ENCODE data around the gene KRTAP22-1. TPM values are rescaled to one million over a fixed set of nuclear protein-coding genes. Genes with fewer than 3 reads are reported as not detected.

Gene KRTAP22-1
- total and polyA plus RNA-seq, 2 of the 4 experiments (the other 2 are of a cell fraction) = not detected

GRCh38 chr21:30620522-30620921 is 19.6 kb downstream of the KRTAP22-1 start, which contains the start of gene KRTAP20-4:
TSS of gene KRTAP20-4 (plus strand) at chr21:30620627.
- dilution Hi-C loops (cut with HindIII; ENCODE audit: low sequenced_read_pairs, unreplicated experiment) = no loop called here

More at GRCh38 chr21:30620522-30620921, 19.6 kb downstream of the KRTAP22-1 start, which contains the start of gene KRTAP20-4:
- no peak within 1 kb of the TSS for H2BK5ac ChIP-seq (ENCODE audit: low read depth, low read length, poor library complexity, severe bottlenecking)
- ChIA-PET CTCF (no interaction called here), POLR2A (ENCODE audit: unreplicated experiment) (no interaction called here)
- H4K8ac ChIP-seq (ENCODE audit: low read depth in 2 of 2, low read length in 2 of 2) = no peak within 1 kb of the TSS
- no peak within 1 kb of the TSS for H3K4me3 ChIP-seq (ENCODE audit: insufficient read depth, low read depth, low read length)
- no peak within 1 kb of the TSS for H3K4ac ChIP-seq (ENCODE audit: low read depth, low read length)
- H2AK9ac ChIP-seq (replicated peaks; ENCODE audit: low read depth, low read length, poor library complexity) = no peak within 1 kb of the TSS
- no peaks in the 10 kb centered on the region for H3K9me1 ChIP-seq (ENCODE audit: insufficient read depth, low read length)
- H3K9me3 ChIP-seq (ENCODE audit: control insufficient read depth, insufficient read depth, low read length) = peaks cover 15% of the 10 kb centered on the region
- no peak within 1 kb of the TSS for H3K27ac ChIP-seq (ENCODE audit: insufficient read depth, low read length)
- no peak for DNase-seq
- H4K5ac ChIP-seq (ENCODE audit: low read depth, low read length) = no peak within 1 kb of the TSS
- BruUV-seq (replicated peaks) = no TSS peak
- H4K20me1 ChIP-seq (ENCODE audit: insufficient read depth, low read length) = no peaks in the 10 kb centered on the region
- no peaks in the 10 kb centered on the region for H3K79me1 ChIP-seq (ENCODE audit: low read depth in 1 of 2, low read length in 2 of 2)
- H4K91ac ChIP-seq (ENCODE audit: insufficient read depth, low read depth, low read length) = no peak within 1 kb of the TSS
- no peak within 1 kb of the TSS for H2BK20ac ChIP-seq (ENCODE audit: low read depth, low read length)
- H2AK5ac ChIP-seq (ENCODE audit: low read depth, low read length) = no peak within 1 kb of the TSS
- H3K14ac ChIP-seq (replicated peaks; ENCODE audit: low read depth, low read length) = no peak within 1 kb of the TSS
- no peaks in the 10 kb centered on the region for H3K27me3 ChIP-seq (ENCODE audit: control insufficient read depth, insufficient read depth, low read length)
- in situ Hi-C loops (cut with MboI; ENCODE audit: low sequenced_read_pairs) (no loop called here), intact Hi-C loops (cut with micrococcal nuclease) (no loop called here)
- H3K56ac ChIP-seq (ENCODE audit: extremely low read depth, insufficient read depth, low read length) = no peak within 1 kb of the TSS
- no peak within 1 kb of the TSS for H3K18ac ChIP-seq (ENCODE audit: low read depth, low read length)
- H2BK120ac ChIP-seq (ENCODE audit: low read depth, low read length) = no peak within 1 kb of the TSS
- TF ChIP-seq, protein P1, sequence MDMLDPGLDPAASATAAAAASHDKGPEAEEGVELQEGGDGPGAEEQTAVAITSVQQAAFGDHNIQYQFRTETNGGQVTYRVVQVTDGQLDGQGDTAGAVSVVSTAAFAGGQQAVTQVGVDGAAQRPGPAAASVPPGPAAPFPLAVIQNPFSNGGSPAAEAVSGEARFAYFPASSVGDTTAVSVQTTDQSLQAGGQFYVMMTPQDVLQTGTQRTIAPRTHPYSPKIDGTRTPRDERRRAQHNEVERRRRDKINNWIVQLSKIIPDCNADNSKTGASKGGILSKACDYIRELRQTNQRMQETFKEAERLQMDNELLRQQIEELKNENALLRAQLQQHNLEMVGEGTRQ (IDR thresholded peaks at IDR 0.05; ENCODE audit: low read depth, low read length) = no peak
- TF ChIP-seq MAFK (IDR thresholded peaks at IDR 0.05; ENCODE audit: low read depth, low read length) = no peak
- no peak for TF ChIP-seq CEBPB (IDR thresholded peaks at IDR 0.05; ENCODE audit: low read depth, low read length)
- TF ChIP-seq ELK1 (IDR thresholded peaks at IDR 0.05; ENCODE audit: borderline replicate concordance, low read depth, low read length) = no peak
- TF ChIP-seq FOS (IDR thresholded peaks at IDR 0.05; ENCODE audit: low read depth, low read length) = no peak
- TF ChIP-seq POLR2A (IDR thresholded peaks at IDR 0.05; ENCODE audit: low read depth, low read length) = no peak
- no peak for TF ChIP-seq SMC3 (IDR thresholded peaks at IDR 0.05; ENCODE audit: low read depth, low read length)
- no peak for TF ChIP-seq CTCF (conservative IDR thresholded peaks at IDR 0.05; ENCODE audit: low read depth, low read length)
- TF ChIP-seq RAD21 (IDR thresholded peaks at IDR 0.05; ENCODE audit: low read length) = no peak
- TF ChIP-seq RCOR1 (IDR thresholded peaks at IDR 0.05; ENCODE audit: insufficient replicate concordance, low read length) = no peak
- TF ChIP-seq NFE2L2 (IDR thresholded peaks at IDR 0.05; ENCODE audit: low read depth, low read length) = no peak
- no peak for TF ChIP-seq CHD1 (IDR thresholded peaks at IDR 0.05; ENCODE audit: low read depth, low read length)
- TF ChIP-seq MXI1 (IDR thresholded peaks at IDR 0.05; ENCODE audit: borderline replicate concordance, low read depth, low read length) = no peak
- no peak for TF ChIP-seq BHLHE40 (IDR thresholded peaks at IDR 0.05; ENCODE audit: low read depth, low read length)
- no peak for TF ChIP-seq MAZ (IDR thresholded peaks at IDR 0.05; ENCODE audit: borderline replicate concordance, low read depth, low read length)
- TF ChIP-seq RFX5 (IDR thresholded peaks at IDR 0.05; ENCODE audit: low read depth, low read length) = no peak
- H3K23ac ChIP-seq (ENCODE audit: low read depth, low read length) = no peak within 1 kb of the TSS
- no peaks in the 10 kb centered on the region for H3K4me1 ChIP-seq (ENCODE audit: control insufficient read depth, insufficient read depth, low read length)
- ATAC-seq (ENCODE audit: low read depth) = no peak
- no peak within 1 kb of the TSS for H3K4me2 ChIP-seq (ENCODE audit: low read depth, low read length)
- H3K9ac ChIP-seq (ENCODE audit: low read depth, low read length) = no peak within 1 kb of the TSS
- H2AFZ ChIP-seq (replicated peaks; ENCODE audit: low read length, poor library complexity) = no peak within 1 kb of the TSS
- WGBS, 2 experiments (ENCODE audit: extremely low coverage in 2 of 2, insufficient read length in 1 of 2) = no CpG with 5 or more reads among the region's 3 CpGs
- no peaks in the 10 kb centered on the region for H3K36me3 ChIP-seq (ENCODE audit: control insufficient read depth, insufficient read depth, low read length)
- no peak within 1 kb of the TSS for H2BK15ac ChIP-seq (ENCODE audit: low read depth, low read length)

Data from IMR-90 (cell line).